ENCODE measurements around the gene HRH1. TPM values are rescaled to one million over a fixed set of nuclear protein-coding genes. Genes with fewer than 3 reads are reported as not detected.
A peak's percentile ranks its signal among the peaks of the same experiment; 100 is the strongest.

HRH1 gene
- polyA plus RNA-seq, 1 donor (not counting 4 experiments of a cell fraction or from before 2014, with no cell fraction given): 13.9 TPM

DNA sequence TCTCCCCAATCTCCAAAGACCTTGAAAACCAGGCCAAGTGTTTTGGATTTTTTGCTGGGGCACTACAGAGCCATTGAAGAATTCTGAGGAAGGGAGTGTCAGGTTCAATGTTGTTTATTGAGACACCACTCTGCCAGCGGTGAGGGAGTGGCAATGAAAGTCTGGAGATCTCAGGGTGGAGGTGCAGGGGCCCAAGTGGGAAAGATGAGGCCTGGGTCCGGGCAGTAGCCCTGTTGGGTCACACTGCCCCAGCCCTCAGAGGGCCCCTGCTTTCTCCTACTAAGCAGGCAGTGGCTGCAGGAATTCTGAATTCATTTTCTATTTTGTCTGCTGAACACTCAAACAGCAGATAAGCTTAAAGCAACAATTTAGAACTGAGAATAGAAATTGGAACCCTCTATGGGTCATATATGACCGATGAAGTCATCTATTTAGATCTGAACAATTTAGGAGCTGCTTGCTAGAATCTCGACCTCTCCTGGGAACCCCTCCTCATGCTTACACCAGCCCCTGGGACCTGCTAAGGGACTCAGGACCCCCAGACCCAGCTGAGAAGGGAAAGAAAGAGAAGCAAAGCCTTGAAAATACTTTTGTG lies 17.9 kb downstream of the HRH1 start:
- FAIRE-seq (no peak), DNase-seq (ENCODE audit: low read depth, low spot score) (no peak)
- no peak overlapping the region for H2AFZ ChIP-seq (ENCODE audit: control insufficient read depth, low read length)
- dilution Hi-C loops (cut with MboI; ENCODE audit: extremely low pct_ligation_motif_present, low sequenced_read_pairs): no loop called here
- H3K79me2 ChIP-seq (ENCODE audit: control insufficient read depth, insufficient read depth, low read length): peaks cover 5% of the 10 kb centered on the region
- no peaks in the 10 kb centered on the region for H3K9me3 ChIP-seq (ENCODE audit: control insufficient read depth, low read depth, low read length)
- no peak overlapping the region for H3K4me3 ChIP-seq (ENCODE audit: control insufficient read depth in 2 of 3, extremely low read depth in 1 of 3, insufficient read depth in 2 of 3, low read depth in 1 of 3, low read length in 3 of 3)
- H3K36me3 ChIP-seq (ENCODE audit: control insufficient read depth in 2 of 2, extremely low read depth in 1 of 2, insufficient read depth in 2 of 2, low read length in 2 of 2): no peaks in the 10 kb centered on the region
- no peak overlapping the region for H3K9ac ChIP-seq (ENCODE audit: control insufficient read depth, extremely low read depth, insufficient read depth, low read length)
- H3K4me2 ChIP-seq (ENCODE audit: control insufficient read depth, extremely low read depth, insufficient read depth, low read depth, low read length): no peak overlapping the region
- H3K4me1 ChIP-seq (ENCODE audit: control insufficient read depth, extremely low read depth, insufficient read depth, low read length): peaks cover 17% of the 10 kb centered on the region
- no peak overlapping the region for H3K27ac ChIP-seq (ENCODE audit: control insufficient read depth, insufficient read depth, low read length)
- no peaks in the 10 kb centered on the region for H4K20me1 ChIP-seq (ENCODE audit: control insufficient read depth, extremely low read depth, insufficient read depth, low read length)
- TF ChIP-seq, protein P1, sequence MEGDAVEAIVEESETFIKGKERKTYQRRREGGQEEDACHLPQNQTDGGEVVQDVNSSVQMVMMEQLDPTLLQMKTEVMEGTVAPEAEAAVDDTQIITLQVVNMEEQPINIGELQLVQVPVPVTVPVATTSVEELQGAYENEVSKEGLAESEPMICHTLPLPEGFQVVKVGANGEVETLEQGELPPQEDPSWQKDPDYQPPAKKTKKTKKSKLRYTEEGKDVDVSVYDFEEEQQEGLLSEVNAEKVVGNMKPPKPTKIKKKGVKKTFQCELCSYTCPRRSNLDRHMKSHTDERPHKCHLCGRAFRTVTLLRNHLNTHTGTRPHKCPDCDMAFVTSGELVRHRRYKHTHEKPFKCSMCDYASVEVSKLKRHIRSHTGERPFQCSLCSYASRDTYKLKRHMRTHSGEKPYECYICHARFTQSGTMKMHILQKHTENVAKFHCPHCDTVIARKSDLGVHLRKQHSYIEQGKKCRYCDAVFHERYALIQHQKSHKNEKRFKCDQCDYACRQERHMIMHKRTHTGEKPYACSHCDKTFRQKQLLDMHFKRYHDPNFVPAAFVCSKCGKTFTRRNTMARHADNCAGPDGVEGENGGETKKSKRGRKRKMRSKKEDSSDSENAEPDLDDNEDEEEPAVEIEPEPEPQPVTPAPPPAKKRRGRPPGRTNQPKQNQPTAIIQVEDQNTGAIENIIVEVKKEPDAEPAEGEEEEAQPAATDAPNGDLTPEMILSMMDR (optimal IDR thresholded peaks at IDR 0.05 in 1 of 3, IDR thresholded peaks at IDR 0.05 in 1 of 3, conservative IDR thresholded peaks at IDR 0.05 in 1 of 3; ENCODE audit: extremely low read depth in 1 of 3, insufficient read depth in 2 of 3, low read length in 3 of 3): no peak
- TF ChIP-seq EZH2 (IDR thresholded peaks at IDR 0.05; ENCODE audit: low read length): no peak
- no peaks in the 10 kb centered on the region for H3K9me1 ChIP-seq (ENCODE audit: control insufficient read depth, extremely low read depth, insufficient read depth, low read length)
- H3K27me3 ChIP-seq (ENCODE audit: control insufficient read depth, extremely low read depth, insufficient read depth, low read length): no peaks in the 10 kb centered on the region

DNA sequence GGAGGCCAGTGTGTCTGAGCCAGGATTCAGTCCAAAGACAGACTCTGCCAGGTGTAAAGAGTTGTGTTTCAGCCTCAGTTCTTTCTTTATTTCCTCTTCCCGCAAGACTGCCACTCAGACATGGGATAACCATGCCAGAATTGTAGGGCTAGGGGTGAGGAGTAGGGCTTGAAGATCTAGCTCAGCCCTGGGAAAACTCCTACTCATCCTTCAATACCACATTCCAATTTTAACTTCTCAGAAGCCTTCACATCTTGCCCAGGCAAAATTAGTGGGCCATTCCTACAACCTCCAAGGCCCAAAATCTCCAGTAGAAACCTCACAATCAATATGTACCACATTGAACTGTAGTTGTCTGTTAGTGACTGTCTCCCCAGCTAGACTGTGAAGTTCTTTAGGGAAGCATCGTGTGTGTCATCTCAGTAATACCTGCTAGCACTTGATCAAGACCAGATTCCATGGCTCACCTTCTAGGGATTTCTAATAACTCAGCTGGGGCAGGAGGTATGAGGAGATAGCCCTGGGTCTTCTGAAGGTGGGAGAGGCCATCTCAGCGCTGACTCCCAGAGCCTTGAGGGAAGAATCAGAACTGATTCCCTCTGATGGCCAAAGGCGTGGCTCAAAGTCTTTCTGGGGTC lies 19.7 kb downstream of the HRH1 start:
- FAIRE-seq (peak; percentile 76), DNase-seq (ENCODE audit: low read depth, low spot score) (no peak)
- Histone ChIP-seq H3K4me2 (ENCODE audit: control insufficient read depth, extremely low read depth, insufficient read depth, low read depth, low read length) (no peak overlapping the region), H3K4me1 (ENCODE audit: control insufficient read depth, extremely low read depth, insufficient read depth, low read length) (peaks cover 12% of the 10 kb centered on the region), H3K9me3 (ENCODE audit: control insufficient read depth, low read depth, low read length) (no peaks in the 10 kb centered on the region), H3K27me3 (ENCODE audit: control insufficient read depth, extremely low read depth, insufficient read depth, low read length) (no peaks in the 10 kb centered on the region), H2AFZ (ENCODE audit: control insufficient read depth, low read length) (no peak overlapping the region), H3K79me2 (ENCODE audit: control insufficient read depth, insufficient read depth, low read length) (no peaks in the 10 kb centered on the region), H3K9me1 (ENCODE audit: control insufficient read depth, extremely low read depth, insufficient read depth, low read length) (no peaks in the 10 kb centered on the region), H3K9ac (ENCODE audit: control insufficient read depth, extremely low read depth, insufficient read depth, low read length) (no peak overlapping the region), H3K27ac (ENCODE audit: control insufficient read depth, insufficient read depth, low read length) (no peak overlapping the region), H4K20me1 (ENCODE audit: control insufficient read depth, extremely low read depth, insufficient read depth, low read length) (no peaks in the 10 kb centered on the region), H3K4me3 (ENCODE audit: control insufficient read depth in 2 of 3, extremely low read depth in 1 of 3, insufficient read depth in 2 of 3, low read depth in 1 of 3, low read length in 3 of 3) (no peak overlapping the region), H3K36me3 (ENCODE audit: control insufficient read depth in 2 of 2, extremely low read depth in 1 of 2, insufficient read depth in 2 of 2, low read length in 2 of 2) (no peaks in the 10 kb centered on the region)
- no peak for TF ChIP-seq EZH2 (IDR thresholded peaks at IDR 0.05; ENCODE audit: low read length)
- TF ChIP-seq, protein P1 (optimal IDR thresholded peaks at IDR 0.05 in 1 of 3, IDR thresholded peaks at IDR 0.05 in 1 of 3, conservative IDR thresholded peaks at IDR 0.05 in 1 of 3; ENCODE audit: extremely low read depth in 1 of 3, insufficient read depth in 2 of 3, low read length in 3 of 3): no peak
- dilution Hi-C loops (cut with MboI; ENCODE audit: extremely low pct_ligation_motif_present, low sequenced_read_pairs): no loop called here

Data from keratinocyte (primary cell).